ENCODE results near the gene POPDC3. TPM values are rescaled to one million over a fixed set of nuclear protein-coding genes. Genes with fewer than 3 reads are reported as not detected.

POPDC3 gene
- total RNA-seq, 4 donors from 2014 or later, result not detected

- Histone ChIP-seq H3K27me3 (no peaks in the 10 kb centered on the region), H3K27ac (no peak overlapping the region), H3K9me3 (no peaks in the 10 kb centered on the region), H3K4me3 (no peak overlapping the region), H3K4me1 (no peaks in the 10 kb centered on the region), H3K36me3 (no peaks in the 10 kb centered on the region)
- TF ChIP-seq POLR2A (IDR thresholded peaks at IDR 0.05) (no peak), CTCF (IDR thresholded peaks at IDR 0.05) (no peak), POLR2AphosphoS5 (IDR thresholded peaks at IDR 0.05) (no peak), EP300 (IDR thresholded peaks at IDR 0.05) (no peak)
- WGBS, result 80% methylated on average over 5 of the region's 5 CpGs
- no peak for DNase-seq (ENCODE audit: low spot score in 2 of 2)
These were observed 59.2 kb downstream of the POPDC3 start for GRCh38 chr6:105120570-105120969.

- no peaks in the 10 kb centered on the region for H3K27me3 ChIP-seq
- no peak overlapping the region for H3K4me3 ChIP-seq
- H3K27ac ChIP-seq, result no peak overlapping the region
- no peak for DNase-seq (ENCODE audit: low spot score in 2 of 2)
- H3K9me3 ChIP-seq, result no peaks in the 10 kb centered on the region
- WGBS, result 85% methylated on average over 5 of the region's 5 CpGs
- TF ChIP-seq POLR2A (IDR thresholded peaks at IDR 0.05) (no peak), EP300 (IDR thresholded peaks at IDR 0.05) (no peak), POLR2AphosphoS5 (IDR thresholded peaks at IDR 0.05) (no peak), CTCF (IDR thresholded peaks at IDR 0.05) (no peak)
- no peaks in the 10 kb centered on the region for H3K4me1 ChIP-seq
- no peaks in the 10 kb centered on the region for H3K36me3 ChIP-seq
These were observed 63.7 kb downstream of the POPDC3 start for GRCh38 chr6:105116150-105116549.

GRCh38 chr6:105113422-105113821 is 66.4 kb downstream of the POPDC3 start:
- no peak for DNase-seq (ENCODE audit: low spot score in 2 of 2)
- Histone ChIP-seq H3K9me3 (no peaks in the 10 kb centered on the region), H3K4me1 (no peaks in the 10 kb centered on the region), H3K36me3 (no peaks in the 10 kb centered on the region), H3K4me3 (no peak overlapping the region), H3K27me3 (no peaks in the 10 kb centered on the region), H3K27ac (no peak overlapping the region)
- WGBS, result 79% methylated on average over 6 of the region's 6 CpGs
- TF ChIP-seq EP300 (IDR thresholded peaks at IDR 0.05), result no peak
- TF ChIP-seq POLR2A (IDR thresholded peaks at IDR 0.05), result no peak

GRCh38 chr6:105112577-105112976 is 67.2 kb downstream of the POPDC3 start:
- Histone ChIP-seq H3K27ac (no peak overlapping the region), H3K9me3 (no peaks in the 10 kb centered on the region), H3K4me1 (no peaks in the 10 kb centered on the region), H3K4me3 (no peak overlapping the region), H3K36me3 (peaks cover 3% of the 10 kb centered on the region), H3K27me3 (no peaks in the 10 kb centered on the region)
- no peak for TF ChIP-seq POLR2A (IDR thresholded peaks at IDR 0.05)
- TF ChIP-seq EP300 (IDR thresholded peaks at IDR 0.05), result no peak
- no peak for TF ChIP-seq POLR2AphosphoS5 (IDR thresholded peaks at IDR 0.05)
- TF ChIP-seq CTCF (IDR thresholded peaks at IDR 0.05), result no peak
- 86% methylated on average over 1 of the region's 1 CpG for WGBS
- DNase-seq (ENCODE audit: low spot score in 2 of 2), result no peak

GRCh38 chr6:105111871-105112270 is 67.9 kb downstream of the POPDC3 start:
- no peaks in the 10 kb centered on the region for H3K27me3 ChIP-seq
- no peak overlapping the region for H3K27ac ChIP-seq
- no peaks in the 10 kb centered on the region for H3K4me1 ChIP-seq
- TF ChIP-seq CTCF (IDR thresholded peaks at IDR 0.05) (no peak), POLR2A (IDR thresholded peaks at IDR 0.05) (no peak), POLR2AphosphoS5 (IDR thresholded peaks at IDR 0.05) (no peak), EP300 (IDR thresholded peaks at IDR 0.05) (no peak)
- DNase-seq (ENCODE audit: low spot score in 2 of 2), result no peak
- peaks cover 3% of the 10 kb centered on the region for H3K36me3 ChIP-seq
- H3K9me3 ChIP-seq, result no peaks in the 10 kb centered on the region
- no peak overlapping the region for H3K4me3 ChIP-seq
- 98% methylated on average over 2 of the region's 2 CpGs for WGBS

GRCh38 chr6:105111105-105111504 is 68.7 kb downstream of the POPDC3 start:
- DNase-seq (ENCODE audit: low spot score in 2 of 2), result no peak
- 89% methylated on average over 3 of the region's 3 CpGs for WGBS
- Histone ChIP-seq H3K4me3 (no peak overlapping the region), H3K9me3 (no peaks in the 10 kb centered on the region), H3K36me3 (peaks cover 3% of the 10 kb centered on the region), H3K4me1 (no peaks in the 10 kb centered on the region), H3K27ac (no peak overlapping the region), H3K27me3 (no peaks in the 10 kb centered on the region)
- TF ChIP-seq POLR2A (IDR thresholded peaks at IDR 0.05) (no peak), CTCF (IDR thresholded peaks at IDR 0.05) (no peak), POLR2AphosphoS5 (IDR thresholded peaks at IDR 0.05) (no peak), EP300 (IDR thresholded peaks at IDR 0.05) (no peak)
